HepG2 (cell line): ENCODE measurements around the gene SF1. TPM values are rescaled to one million over a fixed set of nuclear protein-coding genes. Genes with fewer than 3 reads are reported as not detected.

ENCODE experiments used
- AGO1 ChIP-seq: fragments of 200-400 bp; formaldehyde crosslinking; IDR thresholded peaks from 2 replicates; pipeline ENCODE4 v1.6.1; 2017; ENCODE audit warnings: mild to moderate bottlenecking, low read depth, low read length, moderate library complexity; ENCODE audit not compliant: poor library complexity, severe bottlenecking
- AGO2 ChIP-seq: fragments of 200-400 bp; formaldehyde crosslinking; optimal IDR thresholded peaks from 2 replicates; pipeline ENCODE3; 2017; ENCODE audit warnings: mild to moderate bottlenecking, low read depth, low read length, moderate library complexity
- ELF3 ChIP-seq: IDR thresholded peaks from 2 replicates; pipeline ENCODE4 v1.6.1; 2016; ENCODE audit warnings: missing genetic modification reagents, missing compliant biosample characterization
- FOXO4 ChIP-seq: sonication (generic); formaldehyde crosslinking; conservative IDR thresholded peaks from 2 replicates; pipeline ENCODE4 v1.8.1; 2023; ENCODE audit warnings: missing genetic modification reagents
- HOXA3 ChIP-seq: sonication (generic); formaldehyde crosslinking; IDR thresholded peaks from 2 replicates; pipeline ENCODE4 v1.5.0; 2020; ENCODE audit warnings: missing genetic modification reagents
- KDM2A ChIP-seq: sonication (generic); formaldehyde crosslinking; IDR thresholded peaks from 2 replicates; pipeline ENCODE4 v1.4.0; 2020; ENCODE audit warnings: low read depth, missing genetic modification reagents, borderline replicate concordance
- NFYB ChIP-seq: sonication (generic); formaldehyde crosslinking; IDR thresholded peaks from 2 replicates; pipeline ENCODE4 v1.4.0; 2020; ENCODE audit warnings: missing genetic modification reagents
- PHF5A ChIP-seq: IDR thresholded peaks from one replicate; pipeline ENCODE4 v1.6.1; 2018; ENCODE audit warnings: low read depth, missing genetic modification reagents; ENCODE audit not compliant: unreplicated experiment
- RAD51 ChIP-seq: fragments of 450-650 bp; IDR thresholded peaks from 2 replicates; pipeline ENCODE4 v1.6.1; 2016; ENCODE audit warnings: borderline replicate concordance
- SMC3 ChIP-seq: IDR thresholded peaks from 2 replicates; pipeline ENCODE4 v1.6.1; 2011; ENCODE audit warnings: low read length, improper control_type of control experiment
- SP5 ChIP-seq: IDR thresholded peaks from 2 replicates; pipeline ENCODE4 v1.6.1; 2016; ENCODE audit warnings: low read depth, borderline replicate concordance
- ZC3H13 ChIP-seq: sonication (generic); formaldehyde crosslinking; IDR thresholded peaks from 2 replicates; pipeline ENCODE4 v1.8.1; 2023; ENCODE audit warnings: mild to moderate bottlenecking, missing genetic modification reagents, moderate library complexity
- ZNF513 ChIP-seq: sonication (generic); formaldehyde crosslinking; conservative IDR thresholded peaks from 2 replicates; pipeline ENCODE4 v1.5.0; 2020; ENCODE audit warnings: missing genetic modification reagents
- ZNF777 ChIP-seq: sonication (generic); formaldehyde crosslinking; IDR thresholded peaks from 2 replicates; pipeline ENCODE4 v1.4.0; 2020; ENCODE audit warnings: missing genetic modification reagents
- ZNF800 ChIP-seq: sonication (generic); formaldehyde crosslinking; IDR thresholded peaks from 2 replicates; pipeline ENCODE4 v1.4.0; 2020; ENCODE audit warnings: missing genetic modification reagents
- polyA plus RNA-seq, 8 experiments: library from polyadenylated mRNA; depleted of rRNA in 3 of 8; stranded (reverse) in 7 of 8; unstranded in 1 of 8; fragments of >200 nt; fragmentation: Illumina TruSeq in 4 of 8; extraction: Trizol in 4 of 8; gene quantifications; 2 replicates each; pipeline versions ENCODE4 v1.2.1 to v1.2.3, GENCODE V29; 2011 to 2016; ENCODE audit warnings: low read depth in 4 of 8, missing spikeins in 1 of 8, mixed read lengths in 1 of 8; ENCODE audit not compliant: insufficient read depth in 1 of 8
- total RNA-seq, 5 experiments: library from RNA; depleted of rRNA; stranded (reverse); fragments of >200 nt; fragmentation: Illumina TruSeq; extraction: Trizol; gene quantifications; 2 replicates each; pipeline ENCODE4 v1.2.3, GENCODE V29; 2016; ENCODE audit warnings: low read depth in 1 of 5
- TF ChIP-seq, protein P1 (sequence below): IDR thresholded peaks from 2 replicates; pipeline ENCODE4 v1.6.1; 2018; ENCODE audit warnings: missing genetic modification reagents
- TF ChIP-seq, protein P2 (sequence below): IDR thresholded peaks from 2 replicates; pipeline ENCODE4 v1.6.1; 2018; ENCODE audit warnings: missing genetic modification reagents, mild to moderate bottlenecking, missing compliant biosample characterization
- TF ChIP-seq, protein P3 (sequence below): sonication (generic); formaldehyde crosslinking; IDR thresholded peaks from 2 replicates; pipeline ENCODE4 v1.4.0; 2020; ENCODE audit warnings: missing genetic modification reagents

SF1 gene
- total and polyA plus RNA-seq, 2 of the 13 experiments (the other 11 are each of a cell fraction or from before 2014, with no cell fraction given), result 55.5 to 70.4 TPM

- TF ChIP-seq ZNF800 (CRISPR knock-in tag) (0 out of 2 replicates have a peak, but pooled peaks have one; percentile 41), ELF3 (0 out of 2 replicates have a peak, but pooled peaks have one; percentile 32), RAD51 (no peak), AGO1 (no peak), ZNF513 (CRISPR knock-in tag) (no peak), SP5 (CRISPR knock-in tag) (0 out of 2 replicates have a peak, but pooled peaks have one; percentile 28), KDM2A (CRISPR knock-in tag) (peak; percentile 86; the same call in 1 of the 2 replicates), SMC3 (no peak), FOXO4 (CRISPR knock-in tag) (no peak), ZNF777 (CRISPR knock-in tag) (peak; percentile 45; the same call in 1 of the 2 replicates), NFYB (no peak), PHF5A (CRISPR knock-in tag) (no peak), HOXA3 (CRISPR knock-in tag) (peak; percentile 25; the same call in 1 of the 2 replicates), AGO2 (peak; percentile 29), ZC3H13 (CRISPR knock-in tag) (peak; percentile 77; the same call in 1 of the 2 replicates)
- TF ChIP-seq, protein P1, sequence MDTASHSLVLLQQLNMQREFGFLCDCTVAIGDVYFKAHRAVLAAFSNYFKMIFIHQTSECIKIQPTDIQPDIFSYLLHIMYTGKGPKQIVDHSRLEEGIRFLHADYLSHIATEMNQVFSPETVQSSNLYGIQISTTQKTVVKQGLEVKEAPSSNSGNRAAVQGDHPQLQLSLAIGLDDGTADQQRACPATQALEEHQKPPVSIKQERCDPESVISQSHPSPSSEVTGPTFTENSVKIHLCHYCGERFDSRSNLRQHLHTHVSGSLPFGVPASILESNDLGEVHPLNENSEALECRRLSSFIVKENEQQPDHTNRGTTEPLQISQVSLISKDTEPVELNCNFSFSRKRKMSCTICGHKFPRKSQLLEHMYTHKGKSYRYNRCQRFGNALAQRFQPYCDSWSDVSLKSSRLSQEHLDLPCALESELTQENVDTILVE, result peak; percentile 92
- TF ChIP-seq, protein P2, sequence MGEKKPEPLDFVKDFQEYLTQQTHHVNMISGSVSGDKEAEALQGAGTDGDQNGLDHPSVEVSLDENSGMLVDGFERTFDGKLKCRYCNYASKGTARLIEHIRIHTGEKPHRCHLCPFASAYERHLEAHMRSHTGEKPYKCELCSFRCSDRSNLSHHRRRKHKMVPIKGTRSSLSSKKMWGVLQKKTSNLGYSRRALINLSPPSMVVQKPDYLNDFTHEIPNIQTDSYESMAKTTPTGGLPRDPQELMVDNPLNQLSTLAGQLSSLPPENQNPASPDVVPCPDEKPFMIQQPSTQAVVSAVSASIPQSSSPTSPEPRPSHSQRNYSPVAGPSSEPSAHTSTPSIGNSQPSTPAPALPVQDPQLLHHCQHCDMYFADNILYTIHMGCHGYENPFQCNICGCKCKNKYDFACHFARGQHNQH, result no peak
- TF ChIP-seq, protein P3, sequence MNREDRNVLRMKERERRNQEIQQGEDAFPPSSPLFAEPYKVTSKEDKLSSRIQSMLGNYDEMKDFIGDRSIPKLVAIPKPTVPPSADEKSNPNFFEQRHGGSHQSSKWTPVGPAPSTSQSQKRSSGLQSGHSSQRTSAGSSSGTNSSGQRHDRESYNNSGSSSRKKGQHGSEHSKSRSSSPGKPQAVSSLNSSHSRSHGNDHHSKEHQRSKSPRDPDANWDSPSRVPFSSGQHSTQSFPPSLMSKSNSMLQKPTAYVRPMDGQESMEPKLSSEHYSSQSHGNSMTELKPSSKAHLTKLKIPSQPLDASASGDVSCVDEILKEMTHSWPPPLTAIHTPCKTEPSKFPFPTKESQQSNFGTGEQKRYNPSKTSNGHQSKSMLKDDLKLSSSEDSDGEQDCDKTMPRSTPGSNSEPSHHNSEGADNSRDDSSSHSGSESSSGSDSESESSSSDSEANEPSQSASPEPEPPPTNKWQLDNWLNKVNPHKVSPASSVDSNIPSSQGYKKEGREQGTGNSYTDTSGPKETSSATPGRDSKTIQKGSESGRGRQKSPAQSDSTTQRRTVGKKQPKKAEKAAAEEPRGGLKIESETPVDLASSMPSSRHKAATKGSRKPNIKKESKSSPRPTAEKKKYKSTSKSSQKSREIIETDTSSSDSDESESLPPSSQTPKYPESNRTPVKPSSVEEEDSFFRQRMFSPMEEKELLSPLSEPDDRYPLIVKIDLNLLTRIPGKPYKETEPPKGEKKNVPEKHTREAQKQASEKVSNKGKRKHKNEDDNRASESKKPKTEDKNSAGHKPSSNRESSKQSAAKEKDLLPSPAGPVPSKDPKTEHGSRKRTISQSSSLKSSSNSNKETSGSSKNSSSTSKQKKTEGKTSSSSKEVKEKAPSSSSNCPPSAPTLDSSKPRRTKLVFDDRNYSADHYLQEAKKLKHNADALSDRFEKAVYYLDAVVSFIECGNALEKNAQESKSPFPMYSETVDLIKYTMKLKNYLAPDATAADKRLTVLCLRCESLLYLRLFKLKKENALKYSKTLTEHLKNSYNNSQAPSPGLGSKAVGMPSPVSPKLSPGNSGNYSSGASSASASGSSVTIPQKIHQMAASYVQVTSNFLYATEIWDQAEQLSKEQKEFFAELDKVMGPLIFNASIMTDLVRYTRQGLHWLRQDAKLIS (CRISPR knock-in tag), result no peak
These were observed 25.0 kb upstream of the SF1 start, which contains the start of gene MAP4K2 (continued) for GRCh38 chr11:64803158-64803845.
